ENCODE data around the gene TRPM6. TPM values are rescaled to one million over a fixed set of nuclear protein-coding genes. Genes with fewer than 3 reads are reported as not detected.

Gene TRPM6
- total and polyA plus RNA-seq, 2 donors (not counting 3 experiments of a cell fraction or from before 2014, with no cell fraction given): 0.01 to 0.22 TPM

DNA sequence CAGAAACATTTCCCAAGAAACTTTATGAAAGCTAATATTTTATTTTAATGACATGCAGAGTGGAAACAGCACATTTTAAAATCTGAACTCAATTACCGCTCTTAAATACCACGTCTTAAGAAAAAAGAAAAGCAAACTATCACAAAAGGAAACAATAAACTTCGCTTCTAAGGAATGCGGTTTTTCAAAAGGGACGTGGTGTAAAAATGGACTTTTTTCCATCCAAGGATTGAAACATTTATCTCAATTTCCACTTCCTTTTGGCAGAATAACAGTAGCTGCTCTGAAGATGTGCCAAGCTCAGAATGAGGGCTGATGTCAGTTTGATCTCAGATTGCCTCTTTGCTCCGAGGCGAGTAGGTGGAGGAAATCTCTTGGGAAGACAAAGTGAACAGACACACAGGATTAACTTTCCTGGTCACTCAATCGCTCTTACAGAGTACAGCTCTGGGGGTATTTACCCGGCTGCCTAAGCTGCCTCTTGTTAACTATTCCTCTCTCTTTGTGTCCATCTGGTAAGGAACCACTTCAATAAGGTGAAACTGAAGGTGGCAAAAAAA, 158.5 kb downstream of the TRPM6 start:
- dilution Hi-C loops (cut with MboI; ENCODE audit: extremely low pct_ligation_motif_present, low sequenced_read_pairs): no loop called here
- no peak overlapping the region for H3K27ac ChIP-seq (ENCODE audit: insufficient read depth, low read depth, low read length)
- H3K79me2 ChIP-seq (ENCODE audit: control insufficient read depth, insufficient read depth, low read length): no peaks in the 10 kb centered on the region
- H3K36me3 ChIP-seq (ENCODE audit: control insufficient read depth in 2 of 2, extremely low read depth in 1 of 2, insufficient read depth in 2 of 2, low read length in 2 of 2): no peaks in the 10 kb centered on the region
- CTCF ChIA-PET: interaction anchor here (1.3 to 1.4 kb wide), 2 partner anchors 12 to 159 kb away, joined by 3 read pairs; no protein-coding TSS in a partner anchor
- no peak overlapping the region for H2AFZ ChIP-seq (ENCODE audit: low read depth, low read length)
- FAIRE-seq (no peak), DNase-seq (ENCODE audit: low read depth, low spot score) (no peak)
- intact Hi-C loops (cut with micrococcal nuclease): no loop called here
- TF ChIP-seq, protein P1, sequence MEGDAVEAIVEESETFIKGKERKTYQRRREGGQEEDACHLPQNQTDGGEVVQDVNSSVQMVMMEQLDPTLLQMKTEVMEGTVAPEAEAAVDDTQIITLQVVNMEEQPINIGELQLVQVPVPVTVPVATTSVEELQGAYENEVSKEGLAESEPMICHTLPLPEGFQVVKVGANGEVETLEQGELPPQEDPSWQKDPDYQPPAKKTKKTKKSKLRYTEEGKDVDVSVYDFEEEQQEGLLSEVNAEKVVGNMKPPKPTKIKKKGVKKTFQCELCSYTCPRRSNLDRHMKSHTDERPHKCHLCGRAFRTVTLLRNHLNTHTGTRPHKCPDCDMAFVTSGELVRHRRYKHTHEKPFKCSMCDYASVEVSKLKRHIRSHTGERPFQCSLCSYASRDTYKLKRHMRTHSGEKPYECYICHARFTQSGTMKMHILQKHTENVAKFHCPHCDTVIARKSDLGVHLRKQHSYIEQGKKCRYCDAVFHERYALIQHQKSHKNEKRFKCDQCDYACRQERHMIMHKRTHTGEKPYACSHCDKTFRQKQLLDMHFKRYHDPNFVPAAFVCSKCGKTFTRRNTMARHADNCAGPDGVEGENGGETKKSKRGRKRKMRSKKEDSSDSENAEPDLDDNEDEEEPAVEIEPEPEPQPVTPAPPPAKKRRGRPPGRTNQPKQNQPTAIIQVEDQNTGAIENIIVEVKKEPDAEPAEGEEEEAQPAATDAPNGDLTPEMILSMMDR (IDR thresholded peaks at IDR 0.05; ENCODE audit: extremely low read depth in 1 of 2, insufficient read depth in 1 of 2, low read depth in 1 of 2, low read length in 2 of 2): no peak
- TF ChIP-seq, protein P2, sequence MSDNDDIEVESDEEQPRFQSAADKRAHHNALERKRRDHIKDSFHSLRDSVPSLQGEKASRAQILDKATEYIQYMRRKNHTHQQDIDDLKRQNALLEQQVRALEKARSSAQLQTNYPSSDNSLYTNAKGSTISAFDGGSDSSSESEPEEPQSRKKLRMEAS (IDR thresholded peaks at IDR 0.05; ENCODE audit: insufficient read depth, insufficient read length): no peak
- TF ChIP-seq JUN (IDR thresholded peaks at IDR 0.05; ENCODE audit: borderline replicate concordance, insufficient read depth, insufficient read length, low read depth): no peak
- no peak for TF ChIP-seq MYC (IDR thresholded peaks at IDR 0.05; ENCODE audit: low read depth, low read length)
- no peak for TF ChIP-seq GATA2 (IDR thresholded peaks at IDR 0.05; ENCODE audit: insufficient read depth, insufficient read length, low read depth, low read length)
- no peak for TF ChIP-seq POLR2AphosphoS5 (IDR thresholded peaks at IDR 0.05; ENCODE audit: insufficient read depth, low read depth, low read length)
- TF ChIP-seq FOS (IDR thresholded peaks at IDR 0.05; ENCODE audit: borderline replicate concordance, insufficient read depth, low read length): no peak
- no peaks in the 10 kb centered on the region for H3K9me1 ChIP-seq (replicated peaks; ENCODE audit: control insufficient read depth, extremely low read depth, insufficient read depth, low read length)
- POLR2A ChIA-PET: no interaction called here
- H3K4me3 ChIP-seq (replicated peaks in 1 of 3; ENCODE audit: insufficient read depth in 1 of 3, low read depth in 1 of 3, low read length in 3 of 3): no peak overlapping the region
- H4K20me1 ChIP-seq (replicated peaks; ENCODE audit: control insufficient read depth, extremely low read depth, insufficient read depth, low read length): no peaks in the 10 kb centered on the region
- peaks cover 0 to 15% of the 10 kb centered on the region in 2 experiments for H3K27me3 ChIP-seq (ENCODE audit: control insufficient read depth in 2 of 2, insufficient read depth in 2 of 2, low read length in 2 of 2)
- no TSS peak for BruUV-seq (replicated peaks)
- no peak overlapping the region for H3K9ac ChIP-seq (replicated peaks; ENCODE audit: extremely low read depth, insufficient read depth, low read length)
- no peak overlapping the region for H3K4me2 ChIP-seq (ENCODE audit: insufficient read depth, low read length)
- no peaks in the 10 kb centered on the region for H3K4me1 ChIP-seq (ENCODE audit: control insufficient read depth, extremely low read depth, insufficient read depth, low read length)
- H3K9me3 ChIP-seq (replicated peaks; ENCODE audit: control insufficient read depth, insufficient read depth, low read length): no peaks in the 10 kb centered on the region

Measured in endothelial cell of umbilical vein (primary cell).